Tibial nerve (tissue), 4 donors: ENCODE measurements around the gene TXN2. TPM values are rescaled to one million over a fixed set of nuclear protein-coding genes. Genes with fewer than 3 reads are reported as not detected.
A peak's percentile ranks its signal among the peaks of the same experiment; 100 is the strongest.

ENCODE experiments used
- DNase-seq, 2 donors: peaks; one replicate each; pipeline ENCODE4 v3.0.0-alpha.2; 2019; ENCODE audit warnings: low spot score in 2 of 2
- H3K27ac ChIP-seq, 4 donors: fragments of 200-600 bp; sonication (generic) in 3 of 4; one replicate each; pipeline ENCODE4 v1.5.1; 2017 to 2019; ENCODE audit warnings: mild to moderate bottlenecking in 1 of 4
- H3K27me3 ChIP-seq, 2 donors: fragments of 200-600 bp; sonication (generic) in 1 of 2; one replicate each; pipeline versions ENCODE4 v1.5.1 to v1.6.0; 2017 to 2019
- H3K36me3 ChIP-seq, 3 donors: fragments of 200-600 bp; sonication (generic); one replicate each; pipeline ENCODE4 v1.5.1; 2018 to 2019
- H3K4me1 ChIP-seq, 4 donors: fragments of 200-600 bp; sonication (generic) in 3 of 4; one replicate each; pipeline ENCODE4 v1.5.1; 2017 to 2019
- H3K4me3 ChIP-seq, 4 donors: fragments of 200-600 bp; sonication (generic) in 3 of 4; one replicate each; pipeline ENCODE4 v1.5.1; 2017 to 2019; ENCODE audit warnings: mild to moderate bottlenecking in 1 of 4, moderate library complexity in 1 of 4
- H3K9me3 ChIP-seq, 4 donors: fragments of 200-600 bp; sonication (generic) in 3 of 4; one replicate each; pipeline ENCODE4 v1.5.1; 2017 to 2019
- CTCF ChIP-seq, 5 experiments: fragments of 200-600 bp in 3 of 5; fragments of 450-650 bp in 2 of 5; sonication (generic) in 3 of 5; IDR thresholded peaks; one replicate each; pipeline ENCODE4 v1.5.1; 2016 to 2019; ENCODE audit warnings: antibody characterized with exemption in 5 of 5, mild to moderate bottlenecking in 3 of 5, moderate library complexity in 2 of 5
- EP300 ChIP-seq, 2 donors: sonication (generic); formaldehyde crosslinking; IDR thresholded peaks; one replicate each; pipeline ENCODE4 v1.6.1; 2017; ENCODE audit warnings: antibody characterized with exemption in 2 of 2, mild to moderate bottlenecking in 1 of 2
- POLR2A ChIP-seq, 2 donors: fragments of 450-650 bp; IDR thresholded peaks; one replicate each; pipeline ENCODE4 v1.6.1; 2017; ENCODE audit warnings: antibody characterized with exemption in 2 of 2, mild to moderate bottlenecking in 2 of 2, moderate library complexity in 2 of 2
- WGBS, 2 donors: methylation state at CpG; one replicate each; pipeline ENCODE4 v1.1.5; 2018; 5-methylcytosine and 5-hydroxymethylcytosine counted together
- total RNA-seq, 4 donors: library from RNA; depleted of rRNA; stranded (reverse); fragments of >200 nt; gene quantifications; one replicate each; pipeline ENCODE4 v1.1.0, GENCODE V29; 2016

The TXN2 gene
- total RNA-seq, 4 donors from 2014 or later = 50.4 to 83.5 (median 68.0) TPM

- Histone ChIP-seq H3K4me1 (peaks cover 0 to 31% (median 6%) of the 10 kb centered on the region in 4 donors), H3K36me3 (no peaks in the 10 kb centered on the region), H3K27me3 (no peaks in the 10 kb centered on the region), H3K4me3 (no peak overlapping the region), H3K27ac (no peak overlapping the region), H3K9me3 (no peaks in the 10 kb centered on the region)
- 96 to 97% methylated on average over 8 of the region's 8 CpGs for WGBS, 2 donors
- DNase-seq = no peak
- no peak for TF ChIP-seq CTCF (IDR thresholded peaks at IDR 0.05)
- no peak for TF ChIP-seq POLR2A (IDR thresholded peaks at IDR 0.05)
- no peak for TF ChIP-seq EP300 (IDR thresholded peaks at IDR 0.05)
Measured at GRCh38 chr22:36460202-36460601, 21.2 kb downstream of the TXN2 start.

- H3K27me3 ChIP-seq = no peaks in the 10 kb centered on the region
- 43% methylated on average over 13 to 14 of the region's 14 CpGs for WGBS, 2 donors
- no peak for DNase-seq
- no peaks in the 10 kb centered on the region for H3K9me3 ChIP-seq
- H3K27ac ChIP-seq = peak overlapping the region; percentile 33 to 79 (median 64)
- no peak overlapping the region for H3K4me3 ChIP-seq
- peak in 1 of 2 donors; percentile 65 for TF ChIP-seq EP300 (IDR thresholded peaks at IDR 0.05)
- no peak for TF ChIP-seq CTCF (IDR thresholded peaks at IDR 0.05)
- H3K36me3 ChIP-seq = no peaks in the 10 kb centered on the region
- H3K4me1 ChIP-seq = peaks cover 0 to 30% (median 7%) of the 10 kb centered on the region in 4 donors
Measured at GRCh38 chr22:36457688-36458450, 23.6 kb downstream of the TXN2 start.

GRCh38 chr22:36456464-36456845 lies 25.0 kb downstream of the TXN2 start:
- H3K36me3 ChIP-seq = no peaks in the 10 kb centered on the region
- 82 to 88% methylated on average over 12 of the region's 12 CpGs for WGBS, 2 donors
- H3K27ac ChIP-seq = peak overlapping the region in 2 of 4 donors; percentile 17 to 41
- TF ChIP-seq EP300 (IDR thresholded peaks at IDR 0.05) = no peak
- TF ChIP-seq CTCF (IDR thresholded peaks at IDR 0.05) = no peak
- TF ChIP-seq POLR2A (IDR thresholded peaks at IDR 0.05) = no peak
- H3K4me1 ChIP-seq = peaks cover 0 to 44% (median 14%) of the 10 kb centered on the region in 4 donors
- no peaks in the 10 kb centered on the region for H3K9me3 ChIP-seq
- no peak overlapping the region for H3K4me3 ChIP-seq
- no peak for DNase-seq
- no peaks in the 10 kb centered on the region for H3K27me3 ChIP-seq

GRCh38 chr22:36455571-36456463 lies 25.6 kb downstream of the TXN2 start:
- DNase-seq = no peak
- peak overlapping the region; percentile 71 to 92 (median 78) for H3K27ac ChIP-seq
- H3K4me1 ChIP-seq = peaks cover 0 to 47% (median 18%) of the 10 kb centered on the region in 4 donors
- H3K9me3 ChIP-seq = no peaks in the 10 kb centered on the region
- WGBS, 2 donors = 67 to 72% methylated on average over 21 of the region's 21 CpGs
- no peaks in the 10 kb centered on the region for H3K36me3 ChIP-seq
- no peaks in the 10 kb centered on the region for H3K27me3 ChIP-seq
- H3K4me3 ChIP-seq = peak overlapping the region in 3 of 4 donors; percentile 36 to 55 (median 54)
- TF ChIP-seq CTCF (IDR thresholded peaks at IDR 0.05) = no peak
- no peak for TF ChIP-seq POLR2A (IDR thresholded peaks at IDR 0.05)
- TF ChIP-seq EP300 (IDR thresholded peaks at IDR 0.05) = no peak
